Tibial nerve (tissue), 4 donors: ENCODE data around the gene BAZ2B. TPM values are rescaled to one million over a fixed set of nuclear protein-coding genes. Genes with fewer than 3 reads are reported as not detected.

Experiments used
- DNase-seq, 2 donors: peaks; one replicate each; pipeline ENCODE4 v3.0.0-alpha.2; 2019; ENCODE audit warnings: low spot score in 2 of 2
- H3K27ac ChIP-seq, 4 donors: fragments of 200-600 bp; sonication (generic) in 3 of 4; one replicate each; pipeline ENCODE4 v1.5.1; 2017 to 2019; ENCODE audit warnings: mild to moderate bottlenecking in 1 of 4
- H3K27me3 ChIP-seq, 2 donors: fragments of 200-600 bp; sonication (generic) in 1 of 2; one replicate each; pipeline versions ENCODE4 v1.5.1 to v1.6.0; 2017 to 2019
- H3K36me3 ChIP-seq, 3 donors: fragments of 200-600 bp; sonication (generic); one replicate each; pipeline ENCODE4 v1.5.1; 2018 to 2019
- H3K4me1 ChIP-seq, 4 donors: fragments of 200-600 bp; sonication (generic) in 3 of 4; one replicate each; pipeline ENCODE4 v1.5.1; 2017 to 2019
- H3K4me3 ChIP-seq, 4 donors: fragments of 200-600 bp; sonication (generic) in 3 of 4; one replicate each; pipeline ENCODE4 v1.5.1; 2017 to 2019; ENCODE audit warnings: mild to moderate bottlenecking in 1 of 4, moderate library complexity in 1 of 4
- H3K9me3 ChIP-seq, 4 donors: fragments of 200-600 bp; sonication (generic) in 3 of 4; one replicate each; pipeline ENCODE4 v1.5.1; 2017 to 2019
- EP300 ChIP-seq, 2 donors: sonication (generic); formaldehyde crosslinking; IDR thresholded peaks; one replicate each; pipeline ENCODE4 v1.6.1; 2017; ENCODE audit warnings: antibody characterized with exemption in 2 of 2, mild to moderate bottlenecking in 1 of 2
- POLR2A ChIP-seq, 2 donors: fragments of 450-650 bp; IDR thresholded peaks; one replicate each; pipeline ENCODE4 v1.6.1; 2017; ENCODE audit warnings: antibody characterized with exemption in 2 of 2, mild to moderate bottlenecking in 2 of 2, moderate library complexity in 2 of 2
- WGBS, 2 donors: methylation state at CpG; one replicate each; pipeline ENCODE4 v1.1.5; 2018; 5-methylcytosine and 5-hydroxymethylcytosine counted together
- total RNA-seq, 4 donors: library from RNA; depleted of rRNA; stranded (reverse); fragments of >200 nt; gene quantifications; one replicate each; pipeline ENCODE4 v1.1.0, GENCODE V29; 2016
- TF ChIP-seq, protein P1 (sequence below), 5 experiments: fragments of 200-600 bp in 3 of 5; fragments of 450-650 bp in 2 of 5; sonication (generic) in 3 of 5; IDR thresholded peaks; one replicate each; pipeline ENCODE4 v1.5.1; 2016 to 2019; ENCODE audit warnings: antibody characterized with exemption in 5 of 5, mild to moderate bottlenecking in 3 of 5, moderate library complexity in 2 of 5

Gene BAZ2B
- total RNA-seq, 4 donors from 2014 or later, result 98.4 to 135 (median 114) TPM

DNA sequence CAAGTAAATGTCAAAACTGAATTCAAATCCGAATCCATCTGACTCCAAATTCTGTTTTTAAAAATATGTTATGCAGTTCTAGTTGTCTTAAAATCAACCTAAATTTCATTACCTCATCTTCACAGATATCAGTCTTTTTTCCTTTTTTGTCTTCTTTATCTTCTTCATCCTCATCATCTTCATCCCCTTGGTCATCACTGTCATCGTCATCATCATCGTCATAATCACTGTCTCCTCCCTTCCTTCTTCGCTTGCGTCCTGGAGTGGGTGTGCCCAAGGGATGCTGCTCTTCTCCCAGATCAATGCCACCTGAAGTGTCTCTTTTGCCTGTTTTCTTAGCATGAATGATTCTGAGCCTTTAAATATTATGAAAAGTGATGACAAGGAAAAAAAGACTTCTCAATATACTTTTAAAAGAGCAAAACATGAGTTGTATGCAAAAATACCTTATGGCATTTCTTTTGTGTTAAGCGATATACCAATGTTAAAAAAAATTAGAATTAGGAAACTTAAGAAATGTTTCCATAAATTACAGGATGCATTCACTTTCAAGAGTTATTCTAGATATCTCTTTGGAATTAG, 233.8 kb downstream of the BAZ2B start:
- Histone ChIP-seq H3K9me3 (no peaks in the 10 kb centered on the region), H3K27ac (no peak overlapping the region), H3K36me3 (peaks cover 0 to 67% (median 4%) of the 10 kb centered on the region in 3 donors), H3K4me1 (no peaks in the 10 kb centered on the region), H3K27me3 (no peaks in the 10 kb centered on the region), H3K4me3 (no peak overlapping the region)
- WGBS, 2 donors, result 95 to 96% methylated on average over 6 of the region's 6 CpGs
- DNase-seq, result no peak
- TF ChIP-seq EP300 (IDR thresholded peaks at IDR 0.05), result no peak

GRCh38 chr2:159381574-159381973, 234.8 kb downstream of the BAZ2B start:
- H3K36me3 ChIP-seq, result peaks cover 0 to 67% (median 4%) of the 10 kb centered on the region in 3 donors
- H3K4me3 ChIP-seq, result no peak overlapping the region
- no peaks in the 10 kb centered on the region for H3K9me3 ChIP-seq
- H3K27ac ChIP-seq, result no peak overlapping the region
- no peak for DNase-seq
- no peaks in the 10 kb centered on the region for H3K27me3 ChIP-seq
- no peaks in the 10 kb centered on the region for H3K4me1 ChIP-seq
- TF ChIP-seq, protein P1, sequence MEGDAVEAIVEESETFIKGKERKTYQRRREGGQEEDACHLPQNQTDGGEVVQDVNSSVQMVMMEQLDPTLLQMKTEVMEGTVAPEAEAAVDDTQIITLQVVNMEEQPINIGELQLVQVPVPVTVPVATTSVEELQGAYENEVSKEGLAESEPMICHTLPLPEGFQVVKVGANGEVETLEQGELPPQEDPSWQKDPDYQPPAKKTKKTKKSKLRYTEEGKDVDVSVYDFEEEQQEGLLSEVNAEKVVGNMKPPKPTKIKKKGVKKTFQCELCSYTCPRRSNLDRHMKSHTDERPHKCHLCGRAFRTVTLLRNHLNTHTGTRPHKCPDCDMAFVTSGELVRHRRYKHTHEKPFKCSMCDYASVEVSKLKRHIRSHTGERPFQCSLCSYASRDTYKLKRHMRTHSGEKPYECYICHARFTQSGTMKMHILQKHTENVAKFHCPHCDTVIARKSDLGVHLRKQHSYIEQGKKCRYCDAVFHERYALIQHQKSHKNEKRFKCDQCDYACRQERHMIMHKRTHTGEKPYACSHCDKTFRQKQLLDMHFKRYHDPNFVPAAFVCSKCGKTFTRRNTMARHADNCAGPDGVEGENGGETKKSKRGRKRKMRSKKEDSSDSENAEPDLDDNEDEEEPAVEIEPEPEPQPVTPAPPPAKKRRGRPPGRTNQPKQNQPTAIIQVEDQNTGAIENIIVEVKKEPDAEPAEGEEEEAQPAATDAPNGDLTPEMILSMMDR (IDR thresholded peaks at IDR 0.05), result no peak
- no peak for TF ChIP-seq POLR2A (IDR thresholded peaks at IDR 0.05)
- no peak for TF ChIP-seq EP300 (IDR thresholded peaks at IDR 0.05)

DNA sequence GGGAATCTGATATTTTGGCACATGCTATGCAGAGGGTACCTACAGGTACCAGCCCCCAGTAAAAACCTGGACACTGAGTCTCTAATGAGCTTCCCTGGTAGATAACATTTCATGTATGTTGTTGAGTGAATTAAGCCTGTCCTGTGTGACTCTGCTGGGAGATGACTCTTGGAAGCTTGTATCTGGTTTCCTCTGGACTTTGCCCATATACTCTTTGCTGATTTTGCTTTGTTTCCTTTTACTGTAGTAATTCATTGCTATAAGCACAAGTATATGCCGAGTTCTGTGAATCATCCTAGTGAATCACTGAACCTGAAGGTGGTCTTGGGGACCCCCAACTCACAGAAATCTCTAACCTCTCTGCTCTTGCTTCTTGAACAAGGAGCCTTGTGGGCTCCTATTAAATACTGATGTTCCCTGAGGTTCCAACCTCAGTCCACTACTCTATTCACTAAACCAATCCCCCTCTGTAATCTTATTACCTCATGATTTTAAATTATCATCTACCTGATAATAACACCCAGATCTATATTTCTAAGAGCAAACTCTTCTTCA, 235.6 kb downstream of the BAZ2B start:
- no peaks in the 10 kb centered on the region for H3K9me3 ChIP-seq
- 96 to 100% methylated on average over 1 of the region's 1 CpG for WGBS, 2 donors
- TF ChIP-seq EP300 (IDR thresholded peaks at IDR 0.05) (no peak), POLR2A (IDR thresholded peaks at IDR 0.05) (no peak)
- TF ChIP-seq, protein P1 (IDR thresholded peaks at IDR 0.05), result no peak

DNA sequence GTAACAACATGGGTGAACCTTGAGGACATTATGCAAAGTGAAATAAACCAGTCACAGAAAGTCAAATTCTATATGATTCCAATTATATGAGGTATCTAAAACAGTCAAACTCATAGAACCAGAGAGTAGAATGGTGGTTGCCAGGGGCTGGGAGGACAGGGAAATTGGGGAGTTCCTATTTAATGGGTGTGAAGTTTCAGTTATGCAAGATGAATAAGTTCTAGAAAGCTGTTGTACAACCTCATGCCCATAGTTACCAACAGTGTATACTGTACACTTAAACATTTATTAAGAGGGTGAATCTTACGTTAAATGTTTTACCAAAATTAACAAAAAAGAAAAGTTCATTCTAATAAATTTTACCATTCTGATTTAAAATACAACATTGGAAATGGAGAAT, 237.2 kb downstream of the BAZ2B start:
- H3K27me3 ChIP-seq, result no peaks in the 10 kb centered on the region
- WGBS, 2 donors, result 39 to 54% methylated on average over 1 of the region's 1 CpG
- H3K9me3 ChIP-seq, result no peaks in the 10 kb centered on the region
- no peaks in the 10 kb centered on the region for H3K4me1 ChIP-seq
- DNase-seq, result no peak
- no peak overlapping the region for H3K27ac ChIP-seq
- peaks cover 0 to 50% (median 4%) of the 10 kb centered on the region in 3 donors for H3K36me3 ChIP-seq
- no peak overlapping the region for H3K4me3 ChIP-seq
- TF ChIP-seq, protein P1 (IDR thresholded peaks at IDR 0.05), result no peak
- TF ChIP-seq POLR2A (IDR thresholded peaks at IDR 0.05) (no peak), EP300 (IDR thresholded peaks at IDR 0.05) (no peak)

More for the DNA sequence above, 235.6 kb downstream of the BAZ2B start:
- peaks cover 0 to 59% (median 4%) of the 10 kb centered on the region in 3 donors for H3K36me3 ChIP-seq
- no peaks in the 10 kb centered on the region for H3K4me1 ChIP-seq
- no peak overlapping the region for H3K4me3 ChIP-seq
- no peak for DNase-seq
- no peaks in the 10 kb centered on the region for H3K27me3 ChIP-seq
- H3K27ac ChIP-seq, result no peak overlapping the region

DNA sequence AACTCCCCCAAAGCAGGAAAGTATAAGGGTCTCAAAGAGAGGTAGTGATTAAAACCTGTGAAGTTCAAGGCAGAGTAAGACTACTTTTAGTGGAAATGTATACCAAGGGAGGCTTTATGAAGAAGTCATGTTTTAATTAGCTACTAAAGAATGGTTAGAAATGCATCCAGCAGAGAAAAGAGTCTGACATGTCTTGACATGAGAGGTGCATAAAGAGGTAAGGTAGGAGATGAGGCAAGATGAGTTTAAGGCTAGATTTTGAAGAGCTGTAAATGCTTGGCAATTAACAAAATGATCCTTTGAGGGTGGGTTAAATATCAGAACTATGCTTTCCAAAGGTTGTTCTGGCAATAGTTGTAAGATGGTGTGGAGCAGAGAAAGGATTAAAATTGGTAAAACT, 241.1 kb downstream of the BAZ2B start:
- TF ChIP-seq, protein P1 (IDR thresholded peaks at IDR 0.05), result no peak
- TF ChIP-seq EP300 (IDR thresholded peaks at IDR 0.05), result no peak
- no peak for TF ChIP-seq POLR2A (IDR thresholded peaks at IDR 0.05)
- no peaks in the 10 kb centered on the region for H3K4me1 ChIP-seq
- no peaks in the 10 kb centered on the region for H3K27me3 ChIP-seq
- no peak overlapping the region for H3K4me3 ChIP-seq
- no peak overlapping the region for H3K27ac ChIP-seq
- no peaks in the 10 kb centered on the region for H3K9me3 ChIP-seq
- peaks cover 6 to 49% (median 12%) of the 10 kb centered on the region in 3 donors for H3K36me3 ChIP-seq
- DNase-seq, result no peak
